Progenitor cell of endocrine pancreas (in vitro differentiated cells): ENCODE results near the gene TST. TPM values are rescaled to one million over a fixed set of nuclear protein-coding genes. Genes with fewer than 3 reads are reported as not detected.

Source experiments
- DNase-seq: peaks from one replicate; pipeline ENCODE4 v3.0.0; 2021; ENCODE audit warnings: low spot score; ENCODE audit not compliant: unreplicated experiment
- H3K27ac Mint-ChIP-seq: 2 replicates; pipeline ENCODE4 v1.8.0; 2021; ENCODE audit warnings: mild to moderate bottlenecking, moderate library complexity, mixed read lengths
- H3K27me3 Mint-ChIP-seq: 2 replicates; pipeline ENCODE4 v1.8.0; 2021; ENCODE audit warnings: mixed read lengths
- H3K36me3 Mint-ChIP-seq: 2 replicates; pipeline ENCODE4 v1.8.0; 2022; ENCODE audit warnings: mixed read lengths; ENCODE audit not compliant: insufficient read depth
- H3K4me1 Mint-ChIP-seq: 2 replicates; pipeline ENCODE4 v1.8.0; 2021; ENCODE audit warnings: low read depth, mixed read lengths
- H3K4me3 Mint-ChIP-seq: 2 replicates; pipeline ENCODE4 v1.8.0; 2021; ENCODE audit warnings: low read depth, mild to moderate bottlenecking, moderate library complexity, mixed read lengths
- H3K9me3 Mint-ChIP-seq: 2 replicates; pipeline ENCODE4 v1.8.0; 2021; ENCODE audit warnings: low read depth, mixed read lengths
- total RNA-seq: library from RNA; stranded (reverse); gene quantifications from 2 replicates; pipeline ENCODE4 v1.2.1, GENCODE V29; 2021
- TF ChIP-seq, protein P1 (sequence below): fragments of 200-600 bp; sonication (generic); IDR thresholded peaks from one replicate; pipeline ENCODE4 v1.5.0; 2021; ENCODE audit warnings: antibody characterized with exemption, mild to moderate bottlenecking; ENCODE audit not compliant: unreplicated experiment

TST gene
- total RNA-seq, 1 donor from 2014 or later, result 44.5 TPM

DNA sequence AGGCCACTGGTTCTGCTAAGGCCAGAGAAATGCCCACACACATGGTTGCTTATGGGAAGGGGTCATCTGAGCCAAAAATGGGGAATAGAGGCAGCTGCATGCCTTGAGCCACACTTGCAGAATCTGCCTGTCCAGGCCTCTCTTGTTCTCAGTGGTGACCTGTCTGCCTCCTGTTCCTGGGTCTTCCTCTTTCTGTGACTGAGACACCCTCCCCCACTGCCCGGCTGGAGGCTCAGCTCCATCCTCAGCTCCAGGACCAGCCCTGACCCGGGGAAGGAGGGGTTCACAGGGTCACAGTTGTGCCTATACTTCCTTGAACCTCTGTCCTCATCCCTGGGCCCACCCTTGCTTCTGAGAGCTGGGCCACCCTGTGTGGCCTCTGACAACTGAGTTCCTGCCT is 53.6 kb downstream of the TST start:
- no peak overlapping the region for H3K27ac Mint-ChIP-seq
- H3K4me1 Mint-ChIP-seq, result no peaks in the 10 kb centered on the region
- H3K36me3 Mint-ChIP-seq, result no peaks in the 10 kb centered on the region
- H3K4me3 Mint-ChIP-seq, result no peak overlapping the region
- H3K9me3 Mint-ChIP-seq, result no peaks in the 10 kb centered on the region
- TF ChIP-seq, protein P1, sequence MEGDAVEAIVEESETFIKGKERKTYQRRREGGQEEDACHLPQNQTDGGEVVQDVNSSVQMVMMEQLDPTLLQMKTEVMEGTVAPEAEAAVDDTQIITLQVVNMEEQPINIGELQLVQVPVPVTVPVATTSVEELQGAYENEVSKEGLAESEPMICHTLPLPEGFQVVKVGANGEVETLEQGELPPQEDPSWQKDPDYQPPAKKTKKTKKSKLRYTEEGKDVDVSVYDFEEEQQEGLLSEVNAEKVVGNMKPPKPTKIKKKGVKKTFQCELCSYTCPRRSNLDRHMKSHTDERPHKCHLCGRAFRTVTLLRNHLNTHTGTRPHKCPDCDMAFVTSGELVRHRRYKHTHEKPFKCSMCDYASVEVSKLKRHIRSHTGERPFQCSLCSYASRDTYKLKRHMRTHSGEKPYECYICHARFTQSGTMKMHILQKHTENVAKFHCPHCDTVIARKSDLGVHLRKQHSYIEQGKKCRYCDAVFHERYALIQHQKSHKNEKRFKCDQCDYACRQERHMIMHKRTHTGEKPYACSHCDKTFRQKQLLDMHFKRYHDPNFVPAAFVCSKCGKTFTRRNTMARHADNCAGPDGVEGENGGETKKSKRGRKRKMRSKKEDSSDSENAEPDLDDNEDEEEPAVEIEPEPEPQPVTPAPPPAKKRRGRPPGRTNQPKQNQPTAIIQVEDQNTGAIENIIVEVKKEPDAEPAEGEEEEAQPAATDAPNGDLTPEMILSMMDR, result no peak
- no peak for DNase-seq
- H3K27me3 Mint-ChIP-seq, result peaks cover 19% of the 10 kb centered on the region

- H3K4me1 Mint-ChIP-seq, result no peaks in the 10 kb centered on the region
- no peaks in the 10 kb centered on the region for H3K9me3 Mint-ChIP-seq
- H3K36me3 Mint-ChIP-seq, result no peaks in the 10 kb centered on the region
- no peak for DNase-seq
- no peak overlapping the region for H3K4me3 Mint-ChIP-seq
- H3K27me3 Mint-ChIP-seq, result peaks cover 33% of the 10 kb centered on the region
- H3K27ac Mint-ChIP-seq, result no peak overlapping the region
- TF ChIP-seq, protein P1, result no peak
These were observed 55.1 kb downstream of the TST start for GRCh38 chr22:36964106-36964505.

GRCh38 chr22:36963302-36963701 is 55.9 kb downstream of the TST start:
- Mint-ChIP-seq H3K27me3 (peaks cover 34% of the 10 kb centered on the region), H3K36me3 (no peaks in the 10 kb centered on the region), H3K4me3 (no peak overlapping the region), H3K4me1 (no peaks in the 10 kb centered on the region), H3K27ac (no peak overlapping the region), H3K9me3 (no peaks in the 10 kb centered on the region)
- no peak for DNase-seq
- TF ChIP-seq, protein P1, result no peak

GRCh38 chr22:36961626-36962025 is 57.6 kb downstream of the TST start:
- Mint-ChIP-seq H3K27me3 (peaks cover 36% of the 10 kb centered on the region), H3K4me1 (no peaks in the 10 kb centered on the region), H3K4me3 (no peak overlapping the region), H3K9me3 (peaks cover 4% of the 10 kb centered on the region), H3K36me3 (no peaks in the 10 kb centered on the region), H3K27ac (no peak overlapping the region)
- TF ChIP-seq, protein P1, result no peak
- DNase-seq, result no peak

Other genes with a start within 250 kb of the TST start
- 52.3 and 57.7 TPM in 2 replicates for gene IFT27, start 243.3 kb downstream of the TST start, total RNA-seq
- gene PVALB, start 202.4 kb downstream of the TST start, total RNA-seq, result not detected in 2 replicates
- not detected in 2 replicates for gene NCF4, start 158.4 kb downstream of the TST start, total RNA-seq
- gene CSF2RB, start 105.8 kb downstream of the TST start, total RNA-seq, result not detected in 2 replicates
- gene MPST, start 295 bp upstream of the TST start, total RNA-seq, result 98.2 and 101 TPM in 2 replicates
- gene KCTD17, start 32.3 kb upstream of the TST start, total RNA-seq, result 37.3 and 38.8 TPM in 2 replicates
- 12.6 and 16.4 TPM in 2 replicates for gene TMPRSS6, start 90.3 kb upstream of the TST start, total RNA-seq
- not detected in 2 replicates for gene IL2RB, start 130.5 kb upstream of the TST start, total RNA-seq
- gene C1QTNF6, start 168.8 kb upstream of the TST start, total RNA-seq, result 13.8 and 14.5 TPM in 2 replicates
- 1.3 and 1.9 TPM in 2 replicates for gene SSTR3, start 193.0 kb upstream of the TST start, total RNA-seq
- 1.7 and 1.9 TPM in 2 replicates for gene RAC2, start 224.8 kb upstream of the TST start, total RNA-seq